Endothelial cell of hepatic sinusoid (primary cell): ENCODE measurements around the gene POLR2I.

Source experiments
- in situ Hi-C: cut with HindIII; loops from 2 replicates; pipeline ENCODE4 v1.10.0; 2017; ENCODE audit warnings: low sequenced_read_pairs

Gene POLR2I

GRCh38 chr19:36064826-36065225, 49.8 kb downstream of the POLR2I start:
- in situ Hi-C loops = no loop called here
